Left forelimb (tissue), 1 donor: Measurements from ENCODE around the gene SFT2D3.

Experiments used
- DNase-seq: peaks from one replicate; pipeline ENCODE4 v3.0.0-alpha.2; 2018; ENCODE audit warnings: low spot score

SFT2D3 gene, protein sequence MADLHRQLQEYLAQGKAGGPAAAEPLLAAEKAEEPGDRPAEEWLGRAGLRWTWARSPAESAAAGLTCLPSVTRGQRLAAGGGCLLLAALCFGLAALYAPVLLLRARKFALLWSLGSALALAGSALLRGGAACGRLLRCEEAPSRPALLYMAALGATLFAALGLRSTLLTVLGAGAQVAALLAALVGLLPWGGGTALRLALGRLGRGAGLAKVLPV

DNA sequence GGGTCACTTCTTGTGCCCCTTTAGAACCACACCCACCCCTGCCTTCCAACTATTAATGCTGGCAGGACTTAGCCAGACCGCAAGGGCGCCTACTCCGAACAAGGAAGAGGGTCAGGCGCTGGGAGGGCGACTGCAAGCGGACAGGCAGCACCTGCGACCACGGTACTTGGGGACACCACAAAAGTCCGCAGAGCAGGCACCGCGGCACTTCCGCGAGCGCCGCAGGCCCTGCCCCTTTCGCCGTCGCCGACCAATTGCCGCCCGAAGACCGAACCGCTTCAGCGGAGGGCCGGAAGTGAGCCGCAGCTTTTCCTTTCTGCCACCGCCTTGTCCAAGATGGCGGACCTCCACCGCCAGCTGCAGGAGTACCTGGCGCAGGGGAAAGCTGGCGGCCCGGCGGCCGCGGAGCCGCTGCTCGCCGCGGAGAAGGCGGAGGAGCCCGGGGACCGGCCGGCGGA is at the start of gene SFT2D3:
Gene SFT2D3 (plus strand): TSS at position 305 of the 458 bp plus-strand sequence. CDS start 32 bp downstream, at position 337.
- DNase-seq: peak; percentile 95

GRCh38 chr2:127651971-127652550 is 49.2 kb upstream of the SFT2D3 start:
- no peak for DNase-seq

DNA sequence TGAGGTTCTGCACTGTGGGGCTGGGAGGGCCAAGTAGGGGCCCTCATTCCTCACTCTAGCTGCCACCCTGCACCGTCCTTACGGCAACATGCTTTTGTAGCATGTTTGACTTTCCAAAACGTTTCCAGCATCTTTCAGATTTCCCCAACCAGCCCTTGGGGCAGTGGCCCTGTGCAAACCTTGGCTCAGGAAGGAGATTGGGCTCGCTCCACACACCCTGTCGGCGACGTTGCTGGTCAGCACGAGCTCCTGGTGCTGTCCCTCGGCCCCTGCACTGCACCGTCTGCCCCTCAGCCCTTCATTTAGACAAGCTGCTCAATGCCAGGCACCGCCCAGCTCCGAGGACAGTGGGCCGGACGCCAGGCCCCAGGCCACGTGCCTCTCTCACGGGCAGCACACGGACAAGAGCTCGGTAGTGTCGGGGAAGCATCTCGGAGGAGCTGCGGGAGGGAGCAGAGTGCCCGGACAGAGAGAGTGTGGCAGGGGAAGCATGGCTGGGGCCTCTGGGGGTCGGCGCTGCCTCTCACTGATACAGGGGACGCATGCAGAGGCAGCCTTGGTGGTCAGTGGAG is 48.4 kb upstream of the SFT2D3 start:
- no peak for DNase-seq

GRCh38 chr2:127653421-127654083 is 47.7 kb upstream of the SFT2D3 start:
- DNase-seq: no peak

GRCh38 chr2:127654084-127654837 is 47.0 kb upstream of the SFT2D3 start:
- no peak for DNase-seq

GRCh38 chr2:127654838-127655175 is 46.5 kb upstream of the SFT2D3 start:
- DNase-seq: no peak

GRCh38 chr2:127655209-127656073 is 45.9 kb upstream of the SFT2D3 start:
- no peak for DNase-seq

GRCh38 chr2:127656569-127657231 is 44.6 kb upstream of the SFT2D3 start:
- no peak for DNase-seq

- DNase-seq: no peak
These were observed 44.1 kb upstream of the SFT2D3 start for GRCh38 chr2:127657232-127657595.

DNA sequence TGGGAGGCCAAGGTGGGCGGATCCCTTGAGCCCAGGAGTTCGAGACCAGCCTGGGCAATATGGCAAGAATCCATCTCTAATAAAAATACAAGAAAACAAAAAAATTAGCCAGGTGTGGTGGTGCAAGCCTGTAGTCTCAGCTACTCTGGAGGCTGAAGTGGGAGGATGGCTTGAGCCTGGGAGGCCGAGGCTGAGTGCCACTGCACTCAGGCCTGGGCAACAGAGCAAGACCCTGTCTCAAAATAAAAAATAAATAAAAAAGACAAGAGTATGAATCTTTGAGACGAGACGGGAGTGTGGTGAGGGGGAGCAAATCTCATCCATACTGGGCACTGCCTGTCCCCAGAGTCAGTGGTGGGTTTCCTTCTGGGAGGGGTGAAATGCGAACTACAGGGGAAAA is 43.2 kb upstream of the SFT2D3 start:
- DNase-seq: no peak

- DNase-seq: no peak
These were observed 42.5 kb upstream of the SFT2D3 start for GRCh38 chr2:127658641-127659407.

DNA sequence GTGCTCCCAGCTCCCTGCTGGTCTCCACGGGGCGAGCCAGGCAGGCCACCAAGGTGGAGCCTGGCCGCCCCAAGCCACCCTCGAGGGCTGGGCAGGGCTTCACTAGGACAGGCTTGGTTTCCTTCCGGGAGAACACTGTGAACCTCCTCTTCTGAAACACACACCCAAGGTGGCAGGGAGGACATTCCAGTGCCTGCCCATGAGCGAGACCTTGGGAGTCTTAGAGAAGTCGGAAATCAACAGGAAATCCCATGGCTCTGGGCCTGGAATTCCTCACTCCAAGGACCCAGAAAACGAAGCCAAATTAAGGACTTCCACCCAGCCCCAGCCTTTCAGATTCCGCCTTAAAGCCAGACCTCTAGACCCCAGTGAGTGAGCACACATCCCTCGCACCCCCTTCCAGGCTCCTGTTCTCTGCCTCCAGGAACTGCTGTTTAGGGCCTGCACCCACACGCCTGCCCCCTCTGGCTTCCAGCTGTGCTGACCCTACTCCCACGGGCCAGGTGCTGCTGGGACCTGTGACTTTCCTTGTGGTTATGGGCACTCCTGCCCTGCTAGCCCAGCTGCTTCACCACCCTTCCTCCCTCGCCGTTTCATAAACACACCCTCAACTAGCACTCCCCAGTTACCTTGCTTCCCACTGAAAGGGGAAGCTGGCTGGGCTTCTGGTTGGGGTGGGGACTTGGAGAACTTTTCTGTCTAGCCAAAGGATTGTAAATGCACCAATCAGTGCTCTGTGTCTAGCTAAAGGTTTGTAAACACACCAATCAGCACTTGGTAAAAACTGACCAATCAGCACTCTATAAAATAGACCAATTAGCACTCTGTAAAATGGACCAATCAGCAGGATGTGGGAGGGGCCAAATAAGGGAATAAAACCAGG is 41.6 kb upstream of the SFT2D3 start:
- DNase-seq: no peak

- DNase-seq: no peak
These were observed 41.1 kb upstream of the SFT2D3 start for GRCh38 chr2:127660291-127660578.

DNA sequence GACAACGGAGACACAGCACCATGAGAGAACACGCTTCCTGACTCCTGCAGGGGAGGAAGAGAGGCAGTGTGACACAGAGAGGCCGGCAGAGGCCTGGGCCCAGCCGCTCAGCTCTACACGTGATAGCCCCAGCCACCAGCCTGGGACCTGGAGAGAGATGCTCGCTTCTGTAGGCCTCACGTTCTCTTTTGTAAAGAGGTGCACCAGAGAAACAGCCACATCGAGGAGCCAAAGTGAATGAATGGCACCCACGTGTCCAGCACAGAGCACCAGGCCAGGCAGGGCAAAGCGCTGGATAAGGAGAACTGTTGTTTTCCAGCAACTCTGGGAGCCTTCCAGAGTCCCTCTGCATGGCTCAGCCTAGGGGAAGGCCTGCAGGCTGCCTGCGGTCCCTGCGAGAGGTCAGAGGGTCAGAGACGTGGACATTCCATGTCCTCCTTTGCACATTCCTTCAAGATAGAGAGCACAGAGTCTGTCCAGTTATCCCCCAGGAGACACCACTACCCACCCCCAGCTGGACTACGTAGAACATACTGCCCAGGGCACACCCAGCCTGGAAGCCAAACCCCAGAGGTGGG is 40.1 kb upstream of the SFT2D3 start:
- no peak for DNase-seq

- peak; percentile 42 for DNase-seq
These were observed 39.3 kb upstream of the SFT2D3 start for GRCh38 chr2:127661949-127662510.

DNA sequence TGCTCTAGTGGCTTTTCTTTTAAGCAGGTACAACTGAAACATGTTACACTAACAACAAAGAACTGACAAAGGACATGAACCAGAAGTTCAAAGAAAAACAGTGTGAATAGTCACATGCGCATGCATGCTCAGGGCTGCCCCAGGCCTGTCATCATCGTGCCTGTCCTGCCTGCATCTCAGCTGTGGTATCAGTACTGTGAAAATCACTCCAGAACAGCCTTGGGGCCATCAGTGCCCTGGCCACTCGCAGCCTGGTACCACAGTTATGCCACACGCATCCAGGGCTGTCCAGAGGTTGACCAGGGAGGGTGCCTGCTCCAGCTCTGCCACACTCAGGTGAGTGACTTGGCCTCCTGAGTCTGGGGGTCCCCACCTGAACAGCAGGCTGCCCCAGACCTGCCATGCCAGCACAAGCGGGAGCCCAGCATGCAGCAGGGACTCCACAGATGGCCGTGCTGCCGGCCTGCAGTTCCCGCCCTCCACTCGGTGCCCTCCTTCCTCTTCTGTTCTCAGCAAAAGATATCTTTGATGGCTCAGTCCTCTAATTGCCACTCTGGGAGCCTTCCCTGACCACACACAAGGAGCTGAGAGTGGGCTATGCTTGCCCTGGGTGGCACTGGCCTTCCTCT is 38.2 kb upstream of the SFT2D3 start:
- DNase-seq: peak; percentile 61

GRCh38 chr2:127663566-127664064 is 37.7 kb upstream of the SFT2D3 start:
- peak; percentile 28 for DNase-seq
